Measurements from ENCODE around the gene WIPF2. TPM values are rescaled to one million over a fixed set of nuclear protein-coding genes. Genes with fewer than 3 reads are reported as not detected.
"Not testable (repeated sequence)": the region's sequence is repeated elsewhere in the genome, so short reads cannot be mapped to it uniquely, and the experiment has no call there.

WIPF2 gene
- total RNA-seq, 1 donor from 2014 or later = 6.9 TPM

DNA sequence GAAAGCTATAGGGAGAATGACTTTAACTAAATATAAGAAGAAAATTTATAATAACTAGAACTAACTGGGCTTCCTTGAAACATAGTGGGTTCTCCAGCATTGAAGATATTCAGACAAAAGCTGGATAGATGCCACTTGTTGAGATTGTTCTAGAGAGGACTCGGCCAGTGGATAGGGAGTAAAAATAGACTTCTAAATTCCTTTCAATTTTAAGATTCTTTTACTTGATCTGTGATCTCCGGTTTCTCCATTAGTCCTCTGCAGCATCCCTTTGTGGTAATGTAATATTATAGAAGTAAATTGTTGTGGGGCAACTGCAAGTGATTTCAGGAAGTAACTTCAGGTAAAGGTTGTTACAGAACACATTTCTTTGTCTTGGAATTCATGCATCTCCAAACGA is 79.6 kb downstream of the WIPF2 start:
- peak; percentile 18 for DNase-seq

DNA sequence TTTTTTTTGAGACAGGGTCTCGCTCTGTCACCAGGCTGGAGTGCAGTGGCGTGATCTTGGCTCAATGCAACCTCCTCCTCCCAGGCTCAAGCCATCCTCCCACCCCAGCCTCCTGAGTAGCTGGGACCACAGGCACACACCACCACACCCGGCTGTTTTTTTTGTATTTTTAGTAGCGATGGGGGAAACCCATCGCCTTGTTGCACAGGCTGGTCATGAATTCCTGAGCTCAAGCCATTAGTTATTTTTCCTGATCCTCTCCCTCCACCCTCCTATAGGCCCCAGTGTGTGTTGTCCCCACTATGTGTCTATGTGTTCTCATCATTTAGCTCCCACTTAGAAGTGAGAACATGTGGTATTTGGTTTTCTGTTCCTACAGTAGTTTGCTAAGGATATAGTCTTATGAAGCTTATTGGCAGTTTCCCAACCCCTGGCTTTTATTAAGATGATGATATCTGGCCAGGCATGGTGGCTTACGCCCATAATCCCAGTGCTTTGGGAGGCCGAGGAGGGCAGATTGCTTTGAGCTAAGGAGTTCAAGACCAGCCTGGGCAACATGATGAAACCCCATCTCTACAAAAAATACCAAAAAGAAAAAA is 80.2 kb downstream of the WIPF2 start:
- DNase-seq = peak; percentile 22

GRCh38 chr17:40301315-40301714 is 82.2 kb downstream of the WIPF2 start:
- DNase-seq = peak; percentile 71

- DNase-seq = peak; percentile 92
These were observed 84.0 kb downstream of the WIPF2 start for GRCh38 chr17:40303009-40303657.

DNA sequence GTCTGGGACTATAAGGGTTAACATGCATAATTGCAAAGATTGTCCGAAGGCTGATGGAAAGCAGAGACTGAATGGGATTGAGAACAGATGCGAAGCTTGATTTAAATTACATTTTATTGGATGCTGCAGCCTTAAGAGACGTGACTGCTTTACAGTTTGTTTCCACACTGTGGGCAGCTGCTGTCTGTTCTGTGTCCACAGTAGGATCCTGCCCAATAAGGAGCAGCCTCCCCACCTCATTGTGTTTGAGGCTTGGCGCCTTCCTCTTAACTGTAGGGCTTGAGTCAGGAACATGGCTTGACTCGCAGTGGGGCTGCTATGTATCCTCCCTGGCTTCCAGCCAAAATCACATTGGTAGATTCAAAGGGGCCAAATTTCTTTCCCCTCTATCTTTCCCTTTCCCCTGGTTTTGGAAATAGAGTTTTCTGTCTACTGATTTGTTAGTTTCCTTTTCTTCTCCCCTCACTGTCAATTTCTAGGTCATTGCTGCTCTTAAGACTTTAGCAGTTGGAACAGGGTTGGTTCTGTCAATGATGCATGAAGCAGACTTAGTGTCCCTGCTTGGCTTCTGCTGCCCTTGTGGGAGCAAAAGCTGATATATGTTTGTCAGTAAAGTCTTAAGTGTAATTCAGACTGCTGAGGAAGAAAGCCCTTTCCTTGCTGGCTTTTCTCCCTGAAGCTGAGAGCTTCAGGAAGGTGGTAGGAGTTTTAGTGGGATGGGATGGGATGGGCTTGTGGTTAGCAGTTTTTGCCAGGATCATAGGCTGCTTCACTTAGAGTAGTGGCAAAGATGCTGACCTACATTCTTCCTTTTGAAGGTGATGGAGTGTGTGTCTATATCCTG is 84.8 kb downstream of the WIPF2 start:
- peak; percentile 95 for DNase-seq

GRCh38 chr17:40304552-40304863 is 85.4 kb downstream of the WIPF2 start:
- DNase-seq = peak; percentile 71

GRCh38 chr17:40304866-40305265 is 85.8 kb downstream of the WIPF2 start:
- DNase-seq = not testable (repeated sequence)

GRCh38 chr17:40306395-40306794 is 87.3 kb downstream of the WIPF2 start:
- peak; percentile 21 for DNase-seq

DNA sequence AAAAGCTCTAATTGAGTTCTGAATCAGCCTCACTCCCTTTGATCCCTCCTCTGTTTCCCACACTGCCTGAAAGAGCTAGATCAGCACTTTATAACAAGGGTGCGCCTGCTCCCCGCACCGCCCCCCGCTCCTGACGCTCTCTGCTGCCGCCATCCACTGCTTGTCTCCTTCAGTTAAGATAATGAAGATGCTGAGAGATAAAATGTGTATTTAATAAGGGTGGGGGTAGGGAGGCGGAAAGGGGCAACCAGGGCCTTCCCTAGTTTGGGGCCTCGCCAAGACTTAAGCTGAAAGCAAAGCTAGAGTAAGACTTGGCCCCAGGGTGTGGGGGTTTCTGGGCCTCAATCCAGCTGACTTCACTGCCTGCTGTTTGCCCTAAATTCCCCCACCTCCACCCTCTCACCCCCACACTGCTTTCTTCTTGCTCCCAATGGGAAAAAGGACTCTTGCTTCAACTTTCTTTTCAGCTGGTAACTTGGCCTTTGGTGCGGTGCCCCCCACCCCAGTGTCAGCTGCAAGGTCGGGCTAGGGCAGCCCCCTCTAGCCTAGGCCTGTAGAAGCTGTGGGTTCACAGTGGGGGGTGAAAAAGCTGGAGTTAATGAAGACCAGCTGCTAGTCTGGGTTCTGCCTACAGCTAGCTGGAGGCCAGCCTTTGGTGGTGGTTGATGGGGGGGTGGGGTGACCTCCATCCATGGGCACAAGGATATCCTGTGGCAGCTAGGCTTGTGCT is 88.1 kb downstream of the WIPF2 start:
- peak; percentile 94 for DNase-seq

DNA sequence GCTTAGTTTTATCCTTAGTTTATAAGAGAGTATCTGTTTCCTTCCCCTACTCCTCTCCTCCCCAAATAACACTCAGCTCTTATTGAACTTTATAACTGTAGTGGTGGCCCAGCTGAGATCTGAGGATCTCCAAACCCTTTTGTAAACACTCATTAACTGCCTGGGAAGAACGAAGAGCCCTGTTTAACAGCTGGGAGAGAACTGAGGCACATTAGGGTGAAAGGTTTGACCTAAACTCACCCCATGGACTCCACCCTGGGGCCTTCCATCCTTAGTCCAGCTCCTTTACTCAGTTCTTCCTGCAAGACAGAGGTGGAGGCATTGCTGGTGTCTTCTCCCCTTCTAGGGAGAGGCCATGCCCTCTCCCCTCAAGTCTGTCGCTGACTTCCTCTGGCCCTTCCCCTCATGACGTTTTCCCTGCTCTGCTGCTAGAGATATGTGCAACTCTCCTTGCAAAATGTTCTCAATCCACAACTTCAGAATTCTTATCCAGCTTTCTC is 88.7 kb downstream of the WIPF2 start:
- DNase-seq = peak; percentile 42

- DNase-seq = peak; percentile 82
These were observed 90.2 kb downstream of the WIPF2 start, which contains the start of gene RARA for GRCh38 chr17:40309031-40309948. Gene RARA, plus strand, starts transcription at chr17:40309180. Its CDS starts 22,039 bp downstream, at chr17:40331219.

- DNase-seq = peak; percentile 54
These were observed 90.9 kb downstream of the WIPF2 start for GRCh38 chr17:40309949-40310510.

GRCh38 chr17:40310882-40311391 is 91.8 kb downstream of the WIPF2 start:
- peak; percentile 79 for DNase-seq

DNA sequence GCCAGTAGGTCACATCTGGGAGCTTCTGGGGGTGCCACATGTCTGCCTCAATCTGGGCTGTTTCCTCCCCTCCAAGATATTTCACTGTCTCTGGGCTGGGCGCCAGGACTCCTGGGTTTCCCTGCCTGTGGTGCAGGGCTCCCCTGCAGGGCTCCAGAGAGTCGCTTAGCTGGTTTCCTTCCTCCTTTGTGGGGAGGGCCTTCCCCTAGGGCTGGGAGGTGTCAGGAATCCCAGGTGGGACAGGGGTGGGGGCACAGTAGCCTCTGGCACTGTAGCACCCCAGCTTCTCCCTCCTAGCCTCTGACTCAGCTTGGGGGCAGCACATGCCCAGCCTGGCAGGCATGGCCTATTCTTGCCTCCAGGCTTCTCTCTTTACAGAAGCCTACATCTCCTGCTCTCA is 92.5 kb downstream of the WIPF2 start:
- DNase-seq = peak; percentile 43

- DNase-seq = peak; percentile 79
These were observed 93.1 kb downstream of the WIPF2 start for GRCh38 chr17:40312131-40312731.

DNA sequence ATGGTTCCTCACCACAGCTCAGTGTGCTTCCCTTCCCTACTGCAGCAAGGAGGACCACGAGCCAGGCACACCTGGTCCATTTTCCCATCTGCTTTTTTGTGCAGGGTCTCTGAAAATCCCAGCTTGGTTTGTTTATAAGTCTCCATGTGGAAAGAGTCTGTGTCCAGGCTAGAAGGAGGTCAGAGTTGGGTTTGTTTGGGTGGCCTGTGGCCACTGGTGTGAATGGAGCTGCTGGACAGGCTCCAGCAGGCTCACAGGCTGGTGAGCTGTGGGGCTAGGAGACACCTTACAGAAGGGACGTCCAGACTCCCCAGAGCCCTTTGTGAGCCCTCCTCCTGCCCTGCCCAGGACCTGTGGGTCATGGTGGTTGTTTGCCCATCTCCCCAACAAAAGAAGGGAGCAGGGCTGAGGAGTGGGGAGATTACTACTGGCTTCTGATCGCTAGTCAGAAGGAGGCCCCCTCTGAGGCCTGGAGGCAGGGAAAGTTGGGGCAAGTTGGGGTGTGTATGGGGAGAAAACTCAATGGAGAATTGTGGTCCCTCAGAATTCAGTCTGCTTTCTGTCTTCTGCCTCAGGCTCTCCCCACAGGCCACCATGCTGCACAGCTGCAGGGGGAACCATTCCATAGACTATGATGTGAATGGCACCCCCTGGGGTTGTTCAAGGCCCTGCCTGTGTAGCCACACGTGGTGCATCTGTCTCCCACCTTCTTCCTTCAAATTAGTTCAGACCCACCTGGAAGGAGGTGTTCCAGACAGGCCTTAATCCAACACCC is 94.0 kb downstream of the WIPF2 start:
- no peak for DNase-seq

GRCh38 chr17:40313668-40314583 is 94.8 kb downstream of the WIPF2 start:
- peak; percentile 95 for DNase-seq

- DNase-seq = peak; percentile 93
These were observed 95.5 kb downstream of the WIPF2 start for GRCh38 chr17:40314584-40314956.
